HCT116 (cell line): ENCODE measurements around the gene GTF3C5. TPM values are rescaled to one million over a fixed set of nuclear protein-coding genes. Genes with fewer than 3 reads are reported as not detected.

ENCODE experiments used
- ATAC-seq: fragments of 200-7000 bp; cut with Tn5 transposase; 2 replicates; pipeline ENCODE4 v1.9.1; 2020; ENCODE audit warnings: mild to moderate bottlenecking, moderate library complexity
- BruUV-seq: library from RNA; stranded (reverse); fragments of 400-500 nt; replicated peaks from 2 replicates; lab custom pipeline; 2021; lab: Mats Ljungman, UMichigan
- CTCF ChIA-PET: fragments of 300-600 bp; sonication (Branson Sonifier 250); formaldehyde crosslinking; loops from one replicate; lab custom pipeline; 2021; ENCODE audit warnings: antibody characterized with exemption; lab: Charles Lee
- POLR2A ChIA-PET: fragments of 300-600, 350-600 bp; sonication (Branson Sonifier 250); formaldehyde crosslinking; loops from one replicate; lab custom pipeline; 2021; ENCODE audit warnings: antibody characterized with exemption; lab: Charles Lee
- RAD21 ChIA-PET, 2 experiments: fragments of 300-600 bp; sonication (Branson Sonifier 250); formaldehyde crosslinking; loops; one replicate each; lab custom pipeline; 2023; ENCODE audit warnings: low total read pairs in 2 of 2; ENCODE audit not compliant: uncharacterized antibody in 2 of 2, unreplicated experiment in 2 of 2, low non-redundant PET in 1 of 2; lab: Charles Lee
- DNase-seq: peaks from one replicate; pipeline ENCODE4 v3.0.0-alpha.2; 2010; ENCODE audit warnings: low read depth, low spot score
- H2AFZ ChIP-seq: fragments of 200-600 bp; shearing (Covaris generic), sonication (generic); 2 replicates; pipeline ENCODE4 v1.6.1; 2017; ENCODE audit warnings: low read depth, mixed run types, mixed read lengths, antibody characterized with exemption, low read length; ENCODE audit not compliant: poor library complexity, severe bottlenecking
- H3K27ac ChIP-seq: 2 replicates; pipeline ENCODE4 v1.5.1; 2012; ENCODE audit warnings: low read depth, low read length
- H3K27me3 ChIP-seq: fragments of 200-600 bp; sonication (generic); 2 replicates; pipeline ENCODE4 v1.6.1; 2016; ENCODE audit warnings: mixed run types, low read length, mixed read lengths; ENCODE audit not compliant: insufficient read depth
- H3K36me3 ChIP-seq, 2 experiments: fragments of 200-500 bp in 1 of 2; fragments of 200-600 bp in 1 of 2; sonication (Bioruptor generic) in 1 of 2; sonication (generic) in 1 of 2; 2 replicates each; pipeline versions ENCODE4 v1.5.1 to v1.6.1; 2014 to 2016; ENCODE audit warnings: low read length in 2 of 2, inconsistent platforms in 1 of 2, mixed read lengths in 1 of 2, mixed run types in 1 of 2; ENCODE audit not compliant: insufficient read depth in 2 of 2, control insufficient read depth in 1 of 2
- H3K4me1 ChIP-seq, 2 experiments: fragments of 200-600 bp in 1 of 2; sonication (generic) in 1 of 2; 2 replicates each; pipeline versions ENCODE4 v1.5.1 to v1.6.1; 2012 to 2017; ENCODE audit warnings: low read length in 2 of 2, inconsistent platforms in 1 of 2, mild to moderate bottlenecking in 1 of 2, mixed read lengths in 1 of 2, mixed run types in 1 of 2, moderate library complexity in 1 of 2; ENCODE audit not compliant: insufficient read depth in 2 of 2, control insufficient read depth in 1 of 2
- H3K4me2 ChIP-seq: fragments of 200-600 bp; sonication (generic); 2 replicates; pipeline ENCODE4 v1.6.1; 2017; ENCODE audit warnings: mixed run types, low read length, mixed read lengths
- H3K4me3 ChIP-seq, 2 experiments: fragments of 200-600 bp in 1 of 2; sonication (generic) in 1 of 2; replicated peaks in 1 of 2; 2 replicates each; pipeline ENCODE4 v1.5.1; 2011 to 2016; ENCODE audit warnings: low read length in 2 of 2, control low read depth in 1 of 2, low read depth in 1 of 2, mild to moderate bottlenecking in 1 of 2, mixed read lengths in 1 of 2, mixed run types in 1 of 2
- H3K79me2 ChIP-seq: fragments of 200-600 bp; sonication (generic); 2 replicates; pipeline ENCODE4 v1.6.1; 2017; ENCODE audit warnings: mild to moderate bottlenecking, mixed run types, low read length, moderate library complexity, mixed read lengths; ENCODE audit not compliant: insufficient read depth
- H3K9ac ChIP-seq: fragments of 200-600 bp; sonication (generic); 2 replicates; pipeline ENCODE4 v1.6.1; 2016; ENCODE audit warnings: low read length, mixed read lengths
- H3K9me2 ChIP-seq: fragments of 200-600 bp; sonication (generic), shearing (Covaris generic); 2 replicates; pipeline ENCODE4 v1.6.1; 2017; ENCODE audit warnings: mixed run types, mild to moderate bottlenecking, moderate library complexity; ENCODE audit not compliant: insufficient read depth
- H3K9me3 ChIP-seq, 2 experiments: fragments of 200-500 bp in 1 of 2; fragments of 200-600 bp in 1 of 2; sonication (Bioruptor generic) in 1 of 2; sonication (generic) in 1 of 2; 2 replicates each; pipeline ENCODE4 v1.6.1; 2014 to 2017; ENCODE audit warnings: low read length in 2 of 2, mixed read lengths in 2 of 2, inconsistent platforms in 1 of 2, low read depth in 1 of 2, mild to moderate bottlenecking in 1 of 2, mixed run types in 1 of 2, moderate library complexity in 1 of 2; ENCODE audit not compliant: control insufficient read depth in 1 of 2, insufficient read depth in 1 of 2
- H4K20me1 ChIP-seq: fragments of 200-600 bp; sonication (generic), shearing (Covaris generic); 2 replicates; pipeline ENCODE4 v1.6.1; 2017; ENCODE audit warnings: mixed run types, mild to moderate bottlenecking, moderate library complexity; ENCODE audit not compliant: insufficient read depth
- ATF3 ChIP-seq: IDR thresholded peaks from 2 replicates; pipeline ENCODE4 v1.6.1; 2012
- CBX3 ChIP-seq: IDR thresholded peaks from 2 replicates; pipeline ENCODE4 v1.6.1; 2012; ENCODE audit warnings: low read depth
- EGR1 ChIP-seq: IDR thresholded peaks from 2 replicates; pipeline ENCODE4 v1.6.1; 2012; ENCODE audit warnings: low read depth
- EZH2phosphoT487 ChIP-seq: fragments of 200-600 bp; IDR thresholded peaks from 2 replicates; pipeline ENCODE4 v1.6.1; 2018; ENCODE audit warnings: antibody characterized with exemption, borderline replicate concordance
- FOSL1 ChIP-seq: IDR thresholded peaks from 2 replicates; pipeline ENCODE4 v1.6.1; 2012; ENCODE audit warnings: low read depth
- JUND ChIP-seq: IDR thresholded peaks from 2 replicates; pipeline ENCODE4 v1.6.1; 2012
- POLR2A ChIP-seq: IDR thresholded peaks from 2 replicates; pipeline ENCODE4 v1.7.0; 2011; ENCODE audit warnings: borderline replicate concordance; ENCODE audit not compliant: insufficient read depth, insufficient read length; ENCODE audit errors: extremely low read depth
- SIN3A ChIP-seq: IDR thresholded peaks from 2 replicates; pipeline ENCODE4 v1.6.1; 2012; ENCODE audit warnings: low read depth
- SP1 ChIP-seq: IDR thresholded peaks from 2 replicates; pipeline ENCODE4 v1.6.1; 2012; ENCODE audit warnings: low read depth
- TCF7L2 ChIP-seq: IDR thresholded peaks from 2 replicates; pipeline ENCODE4 v1.7.0; 2011; ENCODE audit warnings: borderline replicate concordance, inconsistent platforms; ENCODE audit not compliant: insufficient read depth, insufficient read length; ENCODE audit errors: extremely low read depth
- YY1 ChIP-seq: IDR thresholded peaks from 2 replicates; pipeline ENCODE4 v1.6.1; 2011; ENCODE audit warnings: low read length, low read depth, moderate library complexity, mild to moderate bottlenecking; ENCODE audit not compliant: insufficient replicate concordance; ENCODE audit errors: extremely low read depth
- intact Hi-C: fragments of 100-400 bp; cut with micrococcal nuclease; formaldehyde crosslinking; loops from 2 replicates; pipeline ENCODE4 v1.10.0; 2022
- total RNA-seq: library from RNA; stranded (reverse); gene quantifications from one replicate; pipeline ENCODE4 v1.2.1, GENCODE V29; 2021; ENCODE audit not compliant: unreplicated experiment
- TF ChIP-seq, protein P1 (sequence below), 3 experiments: fragments of 200-600 bp in 1 of 3; sonication (generic) in 1 of 3; IDR thresholded peaks in 2 of 3; conservative IDR thresholded peaks in 1 of 3; 2 replicates each; pipeline ENCODE4 v1.5.1; 2012 to 2017; ENCODE audit warnings: low read depth in 2 of 3, low read length in 2 of 3, antibody characterized with exemption in 1 of 3, borderline replicate concordance in 1 of 3, control low read depth in 1 of 3, mild to moderate bottlenecking in 1 of 3, mixed read lengths in 1 of 3, mixed run types in 1 of 3, moderate library complexity in 1 of 3; ENCODE audit not compliant: insufficient read depth in 1 of 3
- TF ChIP-seq, protein P2 (sequence below): IDR thresholded peaks from 2 replicates; pipeline ENCODE4 v1.6.1; 2011; ENCODE audit warnings: mild to moderate bottlenecking, low read length, moderate library complexity; ENCODE audit not compliant: insufficient replicate concordance; ENCODE audit errors: extremely low read depth

The GTF3C5 gene
- total RNA-seq, 1 experiment from 2014 or later = 95.1 TPM

GRCh38 chr9:133054966-133055365 is 24.2 kb downstream of the GTF3C5 start:
- Histone ChIP-seq H4K20me1 (no peaks in the 10 kb centered on the region), H3K9me3 (no peaks in the 10 kb centered on the region), H3K36me3 (peaks cover 27 to 32% of the 10 kb centered on the region in 2 experiments; a peak in 3 of 4 replicates), H3K27me3 (no peaks in the 10 kb centered on the region), H3K79me2 (no peaks in the 10 kb centered on the region), H3K9ac (no peak overlapping the region), H3K4me2 (no peak overlapping the region), H3K9me2 (no peaks in the 10 kb centered on the region), H3K4me1 (no peaks in the 10 kb centered on the region), H3K4me3 (no peak overlapping the region), H2AFZ (no peak overlapping the region), H3K27ac (no peak overlapping the region)
- ATAC-seq (no peak), DNase-seq (no peak)
- no peak for TF ChIP-seq SIN3A
- no peak for TF ChIP-seq TCF7L2
- TF ChIP-seq ATF3 = no peak
- TF ChIP-seq, protein P1, sequence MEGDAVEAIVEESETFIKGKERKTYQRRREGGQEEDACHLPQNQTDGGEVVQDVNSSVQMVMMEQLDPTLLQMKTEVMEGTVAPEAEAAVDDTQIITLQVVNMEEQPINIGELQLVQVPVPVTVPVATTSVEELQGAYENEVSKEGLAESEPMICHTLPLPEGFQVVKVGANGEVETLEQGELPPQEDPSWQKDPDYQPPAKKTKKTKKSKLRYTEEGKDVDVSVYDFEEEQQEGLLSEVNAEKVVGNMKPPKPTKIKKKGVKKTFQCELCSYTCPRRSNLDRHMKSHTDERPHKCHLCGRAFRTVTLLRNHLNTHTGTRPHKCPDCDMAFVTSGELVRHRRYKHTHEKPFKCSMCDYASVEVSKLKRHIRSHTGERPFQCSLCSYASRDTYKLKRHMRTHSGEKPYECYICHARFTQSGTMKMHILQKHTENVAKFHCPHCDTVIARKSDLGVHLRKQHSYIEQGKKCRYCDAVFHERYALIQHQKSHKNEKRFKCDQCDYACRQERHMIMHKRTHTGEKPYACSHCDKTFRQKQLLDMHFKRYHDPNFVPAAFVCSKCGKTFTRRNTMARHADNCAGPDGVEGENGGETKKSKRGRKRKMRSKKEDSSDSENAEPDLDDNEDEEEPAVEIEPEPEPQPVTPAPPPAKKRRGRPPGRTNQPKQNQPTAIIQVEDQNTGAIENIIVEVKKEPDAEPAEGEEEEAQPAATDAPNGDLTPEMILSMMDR (IDR thresholded peaks at IDR 0.05 in 2 of 3, conservative IDR thresholded peaks at IDR 0.05 in 1 of 3; ENCODE audit: borderline replicate concordance in 1 of 3, insufficient read depth in 1 of 3, low read depth in 2 of 3, low read length in 2 of 3) = no peak
- TF ChIP-seq EGR1 = no peak
- TF ChIP-seq POLR2A = no peak
- no peak for TF ChIP-seq FOSL1
- no peak for TF ChIP-seq EZH2phosphoT487
- TF ChIP-seq CBX3 = no peak
- no peak for TF ChIP-seq JUND
- TF ChIP-seq SP1 = no peak
- TF ChIP-seq, protein P2, sequence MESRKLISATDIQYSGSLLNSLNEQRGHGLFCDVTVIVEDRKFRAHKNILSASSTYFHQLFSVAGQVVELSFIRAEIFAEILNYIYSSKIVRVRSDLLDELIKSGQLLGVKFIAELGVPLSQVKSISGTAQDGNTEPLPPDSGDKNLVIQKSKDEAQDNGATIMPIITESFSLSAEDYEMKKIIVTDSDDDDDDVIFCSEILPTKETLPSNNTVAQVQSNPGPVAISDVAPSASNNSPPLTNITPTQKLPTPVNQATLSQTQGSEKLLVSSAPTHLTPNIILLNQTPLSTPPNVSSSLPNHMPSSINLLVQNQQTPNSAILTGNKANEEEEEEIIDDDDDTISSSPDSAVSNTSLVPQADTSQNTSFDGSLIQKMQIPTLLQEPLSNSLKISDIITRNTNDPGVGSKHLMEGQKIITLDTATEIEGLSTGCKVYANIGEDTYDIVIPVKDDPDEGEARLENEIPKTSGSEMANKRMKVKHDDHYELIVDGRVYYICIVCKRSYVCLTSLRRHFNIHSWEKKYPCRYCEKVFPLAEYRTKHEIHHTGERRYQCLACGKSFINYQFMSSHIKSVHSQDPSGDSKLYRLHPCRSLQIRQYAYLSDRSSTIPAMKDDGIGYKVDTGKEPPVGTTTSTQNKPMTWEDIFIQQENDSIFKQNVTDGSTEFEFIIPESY = no peak
- no peak for TF ChIP-seq YY1
- ChIA-PET RAD21 (no interaction called here), CTCF (no interaction called here), POLR2A (no interaction called here)
- BruUV-seq = no TSS peak
- intact Hi-C loops = no loop called here
